HepG2 (cell line): ENCODE data around the gene TMEM121. TPM values are rescaled to one million over a fixed set of nuclear protein-coding genes. Genes with fewer than 3 reads are reported as not detected.
A peak's percentile ranks its signal among the peaks of the same experiment; 100 is the strongest.

ENCODE experiments used
- AKAP8 ChIP-seq: sonication (generic); formaldehyde crosslinking; IDR thresholded peaks from 2 replicates; pipeline ENCODE4 v1.5.1; 2020; ENCODE audit warnings: mild to moderate bottlenecking, missing genetic modification reagents
- ARNTL ChIP-seq: sonication (generic); formaldehyde crosslinking; IDR thresholded peaks from 2 replicates; pipeline ENCODE4 v1.4.0; 2020; ENCODE audit warnings: mild to moderate bottlenecking, missing genetic modification reagents
- CENPT ChIP-seq: sonication (generic); formaldehyde crosslinking; IDR thresholded peaks from 2 replicates; pipeline ENCODE4 v1.8.0; 2022; ENCODE audit warnings: low read depth, mild to moderate bottlenecking, moderate library complexity, missing genetic modification reagents
- CREB1 ChIP-seq, 2 experiments: fragments of 450-650 bp in 1 of 2; IDR thresholded peaks; 2 replicates each; pipeline ENCODE4 v1.6.1; 2016 to 2017; ENCODE audit warnings: control low read depth in 1 of 2, mild to moderate bottlenecking in 1 of 2, missing compliant biosample characterization in 1 of 2, missing genetic modification characterization in 1 of 2
- CREB3 ChIP-seq: sonication (generic); formaldehyde crosslinking; IDR thresholded peaks from 2 replicates; pipeline ENCODE4 v1.5.0; 2020; ENCODE audit warnings: missing genetic modification reagents
- EP300 ChIP-seq, 3 experiments: sonication (generic) in 1 of 3; formaldehyde crosslinking in 1 of 3; IDR thresholded peaks; 2 replicates each; pipeline versions ENCODE4 v1.5.1 to v1.6.1; 2011 to 2020; ENCODE audit warnings: low read depth in 2 of 3, low read length in 2 of 3, borderline replicate concordance in 1 of 3, improper control_type of control experiment in 1 of 3, mild to moderate bottlenecking in 1 of 3, missing genetic modification reagents in 1 of 3, moderate library complexity in 1 of 3
- HMG20B ChIP-seq: conservative IDR thresholded peaks from 2 replicates; pipeline ENCODE4 v1.6.1; 2016; ENCODE audit warnings: missing genetic modification reagents, missing compliant biosample characterization
- HNF4A ChIP-seq: sonication (generic); formaldehyde crosslinking; IDR thresholded peaks from 2 replicates; pipeline ENCODE4 v1.4.0; 2020; ENCODE audit warnings: missing genetic modification reagents
- IKZF4 ChIP-seq: sonication (generic); formaldehyde crosslinking; IDR thresholded peaks from 2 replicates; pipeline ENCODE4 v1.5.1; 2020; ENCODE audit warnings: borderline replicate concordance, mild to moderate bottlenecking, low read depth, missing genetic modification reagents; ENCODE audit errors: not compliant biosample characterization
- MAF1 ChIP-seq: sonication (generic); formaldehyde crosslinking; IDR thresholded peaks from 2 replicates; pipeline ENCODE4 v1.5.0; 2020; ENCODE audit warnings: missing genetic modification reagents, borderline replicate concordance
- NONO ChIP-seq, 2 experiments: fragments of 450-650 bp in 1 of 2; sonication (generic) in 1 of 2; formaldehyde crosslinking in 1 of 2; IDR thresholded peaks in 1 of 2; conservative IDR thresholded peaks in 1 of 2; 2 replicates each; pipeline versions ENCODE4 v1.6.1 to v1.8.0; 2017 to 2022; ENCODE audit warnings: mild to moderate bottlenecking in 1 of 2, missing genetic modification reagents in 1 of 2, moderate library complexity in 1 of 2
- NR3C1 ChIP-seq: sonication (generic); formaldehyde crosslinking; IDR thresholded peaks from 2 replicates; pipeline ENCODE4 v1.4.0; 2020; ENCODE audit warnings: missing genetic modification reagents
- PHF5A ChIP-seq: IDR thresholded peaks from one replicate; pipeline ENCODE4 v1.6.1; 2018; ENCODE audit warnings: low read depth, missing genetic modification reagents; ENCODE audit not compliant: unreplicated experiment
- RFX1 ChIP-seq: fragments of 450-650 bp; IDR thresholded peaks from 2 replicates; pipeline ENCODE4 v1.6.1; 2017
- SMAD1 ChIP-seq: sonication (generic); formaldehyde crosslinking; IDR thresholded peaks from 2 replicates; pipeline ENCODE4 v1.4.0; 2020; ENCODE audit warnings: missing genetic modification reagents, low read depth, mild to moderate bottlenecking, borderline replicate concordance
- SOX13 ChIP-seq, 3 experiments: fragments of 450-650 bp in 1 of 3; sonication (generic) in 1 of 3; formaldehyde crosslinking in 1 of 3; IDR thresholded peaks in 2 of 3; conservative IDR thresholded peaks in 1 of 3; 2 replicates each; pipeline versions ENCODE4 v1.5.0 to v1.6.1; 2016 to 2020; ENCODE audit warnings: antibody characterized with exemption in 1 of 3, mild to moderate bottlenecking in 1 of 3, missing compliant biosample characterization in 1 of 3, missing genetic modification reagents in 1 of 3, moderate library complexity in 1 of 3
- SP2 ChIP-seq: sonication (generic); formaldehyde crosslinking; IDR thresholded peaks from 2 replicates; pipeline ENCODE4 v1.5.1; 2020; ENCODE audit warnings: mild to moderate bottlenecking, missing genetic modification reagents
- ZNF225 ChIP-seq: sonication (generic); formaldehyde crosslinking; IDR thresholded peaks from 2 replicates; pipeline ENCODE4 v1.4.0; 2020; ENCODE audit warnings: mild to moderate bottlenecking, missing genetic modification reagents
- ZNF234 ChIP-seq: sonication (generic); formaldehyde crosslinking; conservative IDR thresholded peaks from 2 replicates; pipeline ENCODE4 v1.5.1; 2020; ENCODE audit warnings: mild to moderate bottlenecking, missing genetic modification reagents
- ZNF746 ChIP-seq: sonication (generic); formaldehyde crosslinking; IDR thresholded peaks from 2 replicates; pipeline ENCODE4 v1.8.0; 2022; ENCODE audit warnings: mild to moderate bottlenecking, missing genetic modification reagents
- polyA plus RNA-seq, 8 experiments: library from polyadenylated mRNA; depleted of rRNA in 3 of 8; stranded (reverse) in 7 of 8; unstranded in 1 of 8; fragments of >200 nt; fragmentation: Illumina TruSeq in 4 of 8; extraction: Trizol in 4 of 8; gene quantifications; 2 replicates each; pipeline versions ENCODE4 v1.2.1 to v1.2.3, GENCODE V29; 2011 to 2016; ENCODE audit warnings: low read depth in 4 of 8, missing spikeins in 1 of 8, mixed read lengths in 1 of 8; ENCODE audit not compliant: insufficient read depth in 1 of 8
- total RNA-seq, 5 experiments: library from RNA; depleted of rRNA; stranded (reverse); fragments of >200 nt; fragmentation: Illumina TruSeq; extraction: Trizol; gene quantifications; 2 replicates each; pipeline ENCODE4 v1.2.3, GENCODE V29; 2016; ENCODE audit warnings: low read depth in 1 of 5
- TF ChIP-seq, protein P1 (sequence below): IDR thresholded peaks from 2 replicates; pipeline ENCODE4 v1.6.1; 2012; ENCODE audit warnings: inconsistent platforms
- TF ChIP-seq, protein P2 (sequence below): sonication (generic); formaldehyde crosslinking; IDR thresholded peaks from 2 replicates; pipeline ENCODE4 v1.5.0; 2020; ENCODE audit warnings: missing genetic modification reagents
- TF ChIP-seq, protein P3 (sequence below): sonication (generic); formaldehyde crosslinking; IDR thresholded peaks from 2 replicates; pipeline ENCODE4 v1.4.0; 2020; ENCODE audit warnings: mild to moderate bottlenecking, missing genetic modification reagents

TMEM121 gene
- total and polyA plus RNA-seq, 2 of the 13 experiments (the other 11 are each of a cell fraction or from before 2014, with no cell fraction given) = 6.6 to 19.0 TPM

DNA sequence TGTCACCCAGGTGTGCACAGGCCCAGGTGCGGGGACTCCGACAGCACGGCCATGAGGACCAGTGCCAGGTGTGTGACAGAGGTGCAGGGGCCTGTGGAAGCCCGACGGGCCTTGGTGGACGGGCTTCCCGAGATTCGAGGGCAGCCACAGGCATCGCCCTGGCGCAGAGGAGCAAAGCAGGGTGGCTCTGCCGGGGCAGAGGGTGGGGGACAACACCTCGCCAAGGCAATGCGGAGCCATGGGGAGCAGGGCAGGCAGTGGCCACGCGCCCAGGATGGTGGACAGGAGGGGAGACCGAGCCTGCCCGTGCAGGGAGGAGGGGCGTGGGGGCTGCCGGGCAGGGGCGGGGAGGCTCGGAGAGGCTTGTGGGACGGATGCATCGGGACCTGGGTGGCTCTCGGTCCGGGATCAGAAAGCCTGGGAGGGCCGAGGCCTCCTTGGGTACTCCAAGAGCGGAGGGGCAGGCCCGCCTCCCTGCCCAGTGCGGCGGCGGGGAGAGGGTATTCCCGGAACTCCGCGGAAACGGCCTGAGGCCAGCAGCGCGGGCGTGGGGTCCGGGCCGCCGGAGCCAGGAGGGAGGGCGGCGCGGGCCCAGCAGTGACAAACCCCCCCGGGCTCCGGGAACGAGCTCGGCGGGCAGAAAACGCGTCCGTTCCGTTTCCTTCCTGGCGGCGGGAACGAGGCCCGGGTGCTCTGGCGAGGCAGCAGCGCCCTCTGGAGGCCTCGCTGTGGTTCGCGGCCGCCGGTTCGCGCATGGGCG lies 1.6 kb downstream of the TMEM121 start (continued):
- TF ChIP-seq CREB1 (IDR thresholded peaks at IDR 0.05) (no peak), CREB1 (CRISPR knock-in tag; IDR thresholded peaks at IDR 0.05) (no peak), ZNF746 (CRISPR knock-in tag) (peak; percentile 22; the same call in 1 of the 2 replicates), HNF4A (peak; percentile 38; the same call in 1 of the 2 replicates), ZNF225 (CRISPR knock-in tag) (0 out of 2 replicates have a peak, but pooled peaks have one; percentile 33), PHF5A (CRISPR knock-in tag) (no peak), HMG20B (no peak), NONO (IDR thresholded peaks at IDR 0.05) (no peak), NONO (CRISPR knock-in tag; conservative IDR thresholded peaks at IDR 0.05) (peak; percentile 79), IKZF4 (no peak), SMAD1 (CRISPR knock-in tag) (peak; percentile 72; the same call in 1 of the 2 replicates), CREB3 (CRISPR knock-in tag) (no peak), RFX1 (no peak), CENPT (CRISPR knock-in tag) (no peak), SP2 (CRISPR knock-in tag) (peak; percentile 39; the same call in 1 of the 2 replicates), SOX13 (IDR thresholded peaks at IDR 0.05) (no peak), SOX13 (CRISPR knock-in tag; conservative IDR thresholded peaks at IDR 0.05 in 1 of 2, IDR thresholded peaks at IDR 0.05 in 1 of 2) (peak in 1 of 2 experiments; percentile 28; a peak in 1 of 4 replicates), EP300 (IDR thresholded peaks at IDR 0.05; ENCODE audit: low read depth in 2 of 2, low read length in 2 of 2) (no peak), EP300 (CRISPR knock-in tag; IDR thresholded peaks at IDR 0.05; ENCODE audit: borderline replicate concordance) (no peak), AKAP8 (CRISPR knock-in tag) (peak; percentile 100), ARNTL (CRISPR knock-in tag) (no peak), NR3C1 (CRISPR knock-in tag) (no peak), ZNF234 (CRISPR knock-in tag) (peak; percentile 77; the same call in 1 of the 2 replicates), MAF1 (no peak; the same call in 1 of the 2 replicates)
- TF ChIP-seq, protein P1, sequence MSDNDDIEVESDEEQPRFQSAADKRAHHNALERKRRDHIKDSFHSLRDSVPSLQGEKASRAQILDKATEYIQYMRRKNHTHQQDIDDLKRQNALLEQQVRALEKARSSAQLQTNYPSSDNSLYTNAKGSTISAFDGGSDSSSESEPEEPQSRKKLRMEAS = peak; percentile 78
- TF ChIP-seq, protein P2, sequence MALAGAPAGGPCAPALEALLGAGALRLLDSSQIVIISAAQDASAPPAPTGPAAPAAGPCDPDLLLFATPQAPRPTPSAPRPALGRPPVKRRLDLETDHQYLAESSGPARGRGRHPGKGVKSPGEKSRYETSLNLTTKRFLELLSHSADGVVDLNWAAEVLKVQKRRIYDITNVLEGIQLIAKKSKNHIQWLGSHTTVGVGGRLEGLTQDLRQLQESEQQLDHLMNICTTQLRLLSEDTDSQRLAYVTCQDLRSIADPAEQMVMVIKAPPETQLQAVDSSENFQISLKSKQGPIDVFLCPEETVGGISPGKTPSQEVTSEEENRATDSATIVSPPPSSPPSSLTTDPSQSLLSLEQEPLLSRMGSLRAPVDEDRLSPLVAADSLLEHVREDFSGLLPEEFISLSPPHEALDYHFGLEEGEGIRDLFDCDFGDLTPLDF (CRISPR knock-in tag) = peak; percentile 62; the same call in 1 of the 2 replicates
- TF ChIP-seq, protein P3, sequence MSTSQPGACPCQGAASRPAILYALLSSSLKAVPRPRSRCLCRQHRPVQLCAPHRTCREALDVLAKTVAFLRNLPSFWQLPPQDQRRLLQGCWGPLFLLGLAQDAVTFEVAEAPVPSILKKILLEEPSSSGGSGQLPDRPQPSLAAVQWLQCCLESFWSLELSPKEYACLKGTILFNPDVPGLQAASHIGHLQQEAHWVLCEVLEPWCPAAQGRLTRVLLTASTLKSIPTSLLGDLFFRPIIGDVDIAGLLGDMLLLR (CRISPR knock-in tag) = no peak
